Kidney epithelial cell (primary cell): ENCODE measurements around the gene C1QTNF1. TPM values are rescaled to one million over a fixed set of nuclear protein-coding genes. Genes with fewer than 3 reads are reported as not detected.
A peak's percentile ranks its signal among the peaks of the same experiment; 100 is the strongest.
"Not testable (repeated sequence)": the region's sequence is repeated elsewhere in the genome, so short reads cannot be mapped to it uniquely, and the experiment has no call there.

Experiments
- DNase-seq: peaks from one replicate; pipeline ENCODE4 v3.0.0-alpha.2; 2010; ENCODE audit warnings: low read depth
- H3K27me3 ChIP-seq: 2 replicates; pipeline ENCODE4 v1.6.0; 2011; ENCODE audit warnings: low read length; ENCODE audit not compliant: control insufficient read depth, insufficient read depth
- H3K36me3 ChIP-seq: 2 replicates; pipeline ENCODE4 v1.5.1; 2011; ENCODE audit warnings: low read length; ENCODE audit not compliant: control insufficient read depth, insufficient read depth
- H3K4me3 ChIP-seq: 2 replicates; pipeline ENCODE4 v1.5.1; 2011; ENCODE audit warnings: low read depth, mild to moderate bottlenecking, control low read depth, low read length
- total RNA-seq: library from RNA; depleted of rRNA; stranded (reverse); fragments of >200 nt; gene quantifications from 2 replicates; pipeline ENCODE4 v1.2.3, GENCODE V29; 2015
- TF ChIP-seq, protein P1 (sequence below): IDR thresholded peaks from 2 replicates; pipeline ENCODE4 v1.5.1; 2011; ENCODE audit warnings: mild to moderate bottlenecking, moderate library complexity, low read length, control low read depth, inconsistent platforms; ENCODE audit not compliant: insufficient read depth, poor library complexity, severe bottlenecking

C1QTNF1 gene
- total RNA-seq, 1 donor from 2014 or later = 4.6 TPM

GRCh38 chr17:79027925-79028491 lies 4.0 kb downstream of the C1QTNF1 start:
- Histone ChIP-seq H3K4me3 (no peak overlapping the region), H3K27me3 (peaks cover 21% of the 10 kb centered on the region), H3K36me3 (no peaks in the 10 kb centered on the region)
- DNase-seq = no peak
- TF ChIP-seq, protein P1, sequence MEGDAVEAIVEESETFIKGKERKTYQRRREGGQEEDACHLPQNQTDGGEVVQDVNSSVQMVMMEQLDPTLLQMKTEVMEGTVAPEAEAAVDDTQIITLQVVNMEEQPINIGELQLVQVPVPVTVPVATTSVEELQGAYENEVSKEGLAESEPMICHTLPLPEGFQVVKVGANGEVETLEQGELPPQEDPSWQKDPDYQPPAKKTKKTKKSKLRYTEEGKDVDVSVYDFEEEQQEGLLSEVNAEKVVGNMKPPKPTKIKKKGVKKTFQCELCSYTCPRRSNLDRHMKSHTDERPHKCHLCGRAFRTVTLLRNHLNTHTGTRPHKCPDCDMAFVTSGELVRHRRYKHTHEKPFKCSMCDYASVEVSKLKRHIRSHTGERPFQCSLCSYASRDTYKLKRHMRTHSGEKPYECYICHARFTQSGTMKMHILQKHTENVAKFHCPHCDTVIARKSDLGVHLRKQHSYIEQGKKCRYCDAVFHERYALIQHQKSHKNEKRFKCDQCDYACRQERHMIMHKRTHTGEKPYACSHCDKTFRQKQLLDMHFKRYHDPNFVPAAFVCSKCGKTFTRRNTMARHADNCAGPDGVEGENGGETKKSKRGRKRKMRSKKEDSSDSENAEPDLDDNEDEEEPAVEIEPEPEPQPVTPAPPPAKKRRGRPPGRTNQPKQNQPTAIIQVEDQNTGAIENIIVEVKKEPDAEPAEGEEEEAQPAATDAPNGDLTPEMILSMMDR = no peak

- TF ChIP-seq, protein P1 = peak; percentile 27
- H3K4me3 ChIP-seq = no peak overlapping the region
- H3K27me3 ChIP-seq = peaks cover 19% of the 10 kb centered on the region
- no peak for DNase-seq
- H3K36me3 ChIP-seq = no peaks in the 10 kb centered on the region
Measured at GRCh38 chr17:79028496-79029326, 4.7 kb downstream of the C1QTNF1 start.

GRCh38 chr17:79029327-79030009 lies 5.5 kb downstream of the C1QTNF1 start:
- H3K27me3 ChIP-seq = peaks cover 17% of the 10 kb centered on the region
- TF ChIP-seq, protein P1 = no peak
- DNase-seq = no peak
- no peaks in the 10 kb centered on the region for H3K36me3 ChIP-seq
- no peak overlapping the region for H3K4me3 ChIP-seq

DNA sequence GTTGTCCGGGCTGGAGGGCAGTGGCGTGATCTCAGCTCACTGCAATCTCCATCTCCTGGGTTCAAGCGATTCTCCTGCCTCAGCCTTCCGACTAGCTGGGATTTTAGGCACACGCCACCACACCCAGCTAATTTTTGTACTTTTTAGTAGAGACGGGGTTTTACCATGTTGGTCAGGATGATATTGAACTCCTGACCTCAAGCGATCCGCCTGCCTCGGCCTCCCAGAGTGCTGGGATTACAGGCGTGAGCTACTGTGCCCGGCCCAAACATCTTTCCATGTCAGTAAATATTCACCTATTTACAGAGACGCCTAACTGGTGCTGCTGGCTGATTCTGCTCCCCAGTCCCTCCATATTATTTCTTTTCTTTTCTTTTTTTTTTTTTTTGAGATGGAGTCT lies 6.7 kb downstream of the C1QTNF1 start:
- not testable (repeated sequence) for DNase-seq, H3K27me3 ChIP-seq, H3K36me3 ChIP-seq, H3K4me3 ChIP-seq

GRCh38 chr17:79031996-79032875 lies 8.3 kb downstream of the C1QTNF1 start:
- no peaks in the 10 kb centered on the region for H3K36me3 ChIP-seq
- TF ChIP-seq, protein P1 = no peak
- no peak for DNase-seq
- no peak overlapping the region for H3K4me3 ChIP-seq
- H3K27me3 ChIP-seq = peaks cover 9% of the 10 kb centered on the region

GRCh38 chr17:79033046-79033616 lies 9.2 kb downstream of the C1QTNF1 start:
- TF ChIP-seq, protein P1 = no peak
- H3K4me3 ChIP-seq = no peak overlapping the region
- H3K36me3 ChIP-seq = no peaks in the 10 kb centered on the region
- H3K27me3 ChIP-seq = peaks cover 9% of the 10 kb centered on the region
- DNase-seq = no peak
